IPS-11a (cell line): ENCODE data around the gene GK.
"Not testable (repeated sequence)": the region's sequence is repeated elsewhere in the genome, so short reads cannot be mapped to it uniquely, and the experiment has no call there.

Experiments used
- H3K4me3 ChIP-seq: one replicate; pipeline ENCODE4 v1.5.1; 2013; ENCODE audit warnings: low read depth, low read length, control low read depth

GK gene

DNA sequence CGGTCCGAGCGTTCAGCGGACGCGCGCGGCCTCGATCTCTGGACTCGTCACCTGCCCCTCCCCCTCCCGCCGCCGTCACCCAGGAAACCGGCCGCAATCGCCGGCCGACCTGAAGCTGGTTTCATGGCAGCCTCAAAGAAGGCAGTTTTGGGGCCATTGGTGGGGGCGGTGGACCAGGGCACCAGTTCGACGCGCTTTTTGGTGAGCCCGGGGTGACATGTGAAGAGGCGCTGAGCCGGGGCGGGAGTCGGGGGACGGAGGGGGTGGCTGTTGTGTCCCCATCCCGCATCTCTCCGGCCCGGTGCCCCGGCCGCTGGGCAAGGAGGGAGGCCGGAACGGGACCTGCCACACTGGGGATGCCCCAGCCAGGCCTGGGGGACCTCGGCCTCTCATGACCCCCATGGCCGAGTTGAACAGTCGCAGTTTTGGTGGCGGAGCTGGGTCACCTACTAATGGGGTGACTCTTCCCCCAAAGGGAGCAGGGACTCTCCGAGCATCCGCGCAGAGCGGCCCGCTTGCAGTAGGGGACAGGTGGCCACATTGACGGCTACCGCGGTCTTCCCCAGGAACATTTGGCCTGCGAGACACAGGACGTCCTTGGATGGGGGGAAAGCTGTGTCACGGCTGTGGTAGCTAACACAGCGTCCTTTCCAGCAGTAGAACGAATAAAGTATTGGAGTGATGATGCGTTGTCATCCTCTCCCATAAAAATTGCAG is at the start of gene GK:
TSS of gene GK (plus strand) at position 9 of the 717 bp plus-strand sequence. CDS start at position 124, 115 bp downstream.
- peak within 1 kb of the TSS; percentile 51 for H3K4me3 ChIP-seq

DNA sequence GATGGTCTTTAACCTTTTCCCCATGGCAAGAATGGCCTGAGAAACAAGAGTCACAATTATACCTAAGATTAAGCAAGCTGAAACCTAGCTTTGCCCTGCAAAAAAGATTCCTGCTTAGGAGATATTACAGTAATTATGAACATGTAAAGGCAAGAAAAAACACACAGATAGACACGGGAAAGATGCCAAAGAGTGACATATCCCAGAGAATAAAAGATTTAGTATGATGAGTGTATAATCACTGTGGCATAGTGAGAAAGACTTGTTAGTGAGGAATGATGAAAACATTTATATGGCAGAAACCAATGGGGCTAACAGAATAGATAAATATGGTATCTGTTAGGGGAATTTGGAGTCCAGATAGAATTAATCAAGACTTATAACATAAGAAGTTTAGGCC is 46.1 kb upstream of the GK start:
- no peak overlapping the region for H3K4me3 ChIP-seq

DNA sequence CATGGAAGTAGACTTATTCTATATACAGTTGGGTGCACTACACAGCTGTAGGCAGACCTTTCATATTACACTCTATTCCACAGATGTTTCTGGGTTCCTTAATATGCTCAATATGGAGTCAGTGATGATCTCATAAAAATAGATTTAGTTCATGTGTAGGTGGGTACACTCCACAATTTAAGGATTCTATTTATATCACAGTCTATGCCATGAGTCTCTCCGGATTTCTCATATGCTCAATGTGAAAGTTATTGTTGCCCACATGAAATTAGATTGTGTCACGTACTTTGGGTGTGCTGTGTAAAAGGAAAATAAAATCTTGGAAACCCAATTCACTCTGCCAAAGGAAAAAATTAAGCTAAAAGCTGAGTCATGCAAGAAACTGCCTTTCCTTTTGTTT is 43.2 kb upstream of the GK start:
- H3K4me3 ChIP-seq, result no peak overlapping the region

DNA sequence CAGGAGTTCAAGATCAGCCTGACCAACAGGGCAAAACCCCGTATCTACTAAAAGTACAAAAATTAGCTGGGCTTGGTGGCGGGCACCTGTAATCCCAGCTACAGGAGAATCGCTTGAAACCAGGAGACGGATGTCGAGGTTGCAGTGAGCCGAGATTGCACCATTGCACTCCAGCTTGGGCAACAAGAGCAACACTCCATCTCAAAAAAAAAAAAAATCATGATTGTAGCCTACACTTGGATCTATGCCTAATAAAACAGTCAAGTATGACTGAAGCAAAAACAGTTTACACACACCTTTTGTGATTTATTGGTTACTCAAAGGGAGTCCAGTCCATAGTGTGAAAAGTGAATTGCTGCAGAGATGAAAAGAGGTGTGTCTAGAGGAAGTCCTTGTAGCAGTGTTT is 41.0 kb upstream of the GK start:
- no peak overlapping the region for H3K4me3 ChIP-seq

DNA sequence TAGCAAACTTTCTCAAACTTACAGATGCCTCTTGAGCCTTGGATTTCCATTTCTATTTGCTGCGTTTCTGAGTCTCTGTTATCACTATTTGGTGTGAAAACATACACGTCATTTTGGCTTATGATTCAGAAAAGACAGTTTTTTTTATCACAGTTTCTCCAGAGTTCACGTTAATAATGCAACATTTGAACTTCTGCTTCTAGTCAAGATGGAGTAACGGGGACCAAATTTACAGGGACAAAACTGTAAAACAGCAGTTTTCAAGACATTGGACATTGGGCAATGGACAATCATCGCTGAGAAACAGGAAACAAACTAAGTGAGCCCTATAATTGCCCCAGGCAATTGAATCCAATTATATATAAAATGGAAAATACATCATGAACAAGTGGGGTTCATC is 39.5 kb upstream of the GK start:
- H3K4me3 ChIP-seq, result no peak overlapping the region

DNA sequence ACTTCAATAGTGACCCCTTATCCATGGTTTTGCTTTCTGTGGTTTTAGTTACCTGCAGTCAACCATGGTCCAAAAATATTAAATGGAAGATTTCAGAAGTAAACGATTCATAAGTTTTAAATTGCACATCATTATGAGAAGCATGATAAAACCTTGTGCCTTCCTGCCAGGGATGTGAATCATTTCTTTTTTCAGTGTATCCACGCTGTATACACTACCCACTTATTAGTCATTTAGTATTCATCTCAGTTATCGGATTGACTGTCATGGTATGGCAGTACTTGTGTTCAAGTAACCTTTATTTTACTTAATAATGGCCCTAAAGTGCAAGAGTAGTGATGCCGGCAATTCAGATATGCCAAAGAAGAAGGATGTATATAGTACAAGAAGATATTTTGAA is 38.0 kb upstream of the GK start:
- no peak overlapping the region for H3K4me3 ChIP-seq

DNA sequence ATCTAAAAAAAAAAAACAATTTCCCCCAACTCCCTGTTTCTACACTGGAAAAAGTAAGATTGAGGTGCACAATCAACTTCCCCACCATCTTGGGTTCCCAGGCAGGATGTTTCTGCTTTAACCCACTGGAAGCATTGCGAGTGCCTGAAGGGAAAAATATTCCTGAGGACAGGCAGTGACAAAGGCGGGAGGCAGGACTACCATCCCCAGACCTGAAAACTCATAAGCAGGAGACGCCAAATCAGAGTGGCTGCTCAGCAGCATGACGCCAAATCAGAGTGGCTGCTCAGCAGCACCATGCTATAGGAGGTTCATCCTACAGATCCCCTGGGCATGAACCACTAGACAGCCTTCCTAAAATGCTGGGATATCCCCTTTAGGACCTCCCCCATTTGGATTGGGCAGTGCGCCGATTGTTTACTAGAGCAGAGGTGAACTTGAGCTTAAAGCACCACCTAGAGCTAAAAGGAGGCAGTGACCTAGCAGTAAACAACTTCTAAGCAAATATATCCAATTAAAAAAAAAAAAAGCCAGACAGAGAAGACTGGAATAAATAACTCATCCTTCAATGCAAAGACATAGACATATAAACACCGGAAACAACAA is 35.0 kb upstream of the GK start:
- no peak overlapping the region for H3K4me3 ChIP-seq

DNA sequence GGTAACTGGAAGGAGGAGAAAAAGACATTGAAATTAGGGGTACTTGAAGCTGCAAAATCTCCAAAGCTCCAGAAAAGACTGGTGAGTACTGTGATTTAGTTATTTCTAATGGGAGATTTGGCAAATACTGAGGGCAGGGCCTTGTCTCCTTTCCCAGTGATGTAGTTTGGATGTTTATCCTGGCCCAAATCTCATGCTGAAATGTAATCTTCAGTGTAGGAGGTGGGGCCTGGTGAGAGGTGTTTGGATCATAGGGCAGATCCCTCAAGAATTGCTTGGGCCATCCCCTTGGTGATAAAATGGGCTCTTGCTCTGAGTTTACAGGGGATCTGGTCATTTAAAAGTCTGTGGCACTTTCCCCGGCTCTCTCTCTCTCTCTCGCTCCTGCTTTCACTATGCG is 33.1 kb upstream of the GK start:
- no peak overlapping the region for H3K4me3 ChIP-seq

DNA sequence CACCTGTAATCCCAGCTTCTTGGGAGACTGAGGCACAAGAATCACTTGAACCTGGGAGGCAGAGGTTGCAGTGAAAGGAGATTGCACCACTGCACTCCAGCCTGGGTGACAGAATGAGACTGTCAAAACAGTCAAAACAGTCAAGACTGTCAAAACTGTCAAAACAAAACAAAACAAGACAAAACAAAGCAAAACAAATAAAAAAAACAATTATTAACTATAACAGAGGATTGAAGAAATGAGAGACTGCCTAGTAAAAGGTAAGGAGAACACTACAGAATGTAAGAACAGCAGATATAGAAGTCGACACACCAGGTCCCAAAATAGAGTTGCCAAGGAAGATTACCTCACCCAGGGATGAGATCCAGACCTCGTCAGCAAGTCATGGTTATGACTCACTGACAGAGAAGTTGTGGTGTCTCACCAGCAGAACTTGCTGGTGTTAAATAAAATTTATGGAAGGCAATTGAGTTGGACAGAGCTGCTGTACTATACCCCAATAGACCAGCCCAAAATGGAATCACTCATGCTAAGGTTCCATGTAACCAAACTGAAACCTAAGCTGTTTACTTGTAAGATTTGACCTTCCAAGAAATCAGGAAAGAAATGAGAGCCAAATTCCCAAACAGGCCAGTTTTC is 32.1 kb upstream of the GK start:
- no peak overlapping the region for H3K4me3 ChIP-seq

DNA sequence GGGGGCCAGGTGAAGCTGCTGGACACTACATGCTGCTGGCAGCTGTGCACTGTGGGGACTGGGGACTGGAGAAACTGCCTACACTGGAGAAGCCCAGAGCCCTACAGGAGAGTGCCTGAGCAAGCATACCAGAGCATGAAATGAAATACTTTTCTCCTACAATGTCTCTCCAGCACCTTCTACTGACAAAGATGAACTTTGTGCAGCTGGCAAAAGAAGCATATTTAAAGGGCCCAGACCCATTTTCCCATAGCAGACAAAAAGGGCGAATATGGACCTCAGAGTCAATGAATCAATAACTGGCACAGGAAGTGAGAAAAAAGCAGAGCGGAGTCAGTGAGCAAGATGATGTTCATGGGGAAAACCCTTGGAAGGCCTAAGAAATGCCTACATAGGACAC is 30.9 kb upstream of the GK start:
- no peak overlapping the region for H3K4me3 ChIP-seq

DNA sequence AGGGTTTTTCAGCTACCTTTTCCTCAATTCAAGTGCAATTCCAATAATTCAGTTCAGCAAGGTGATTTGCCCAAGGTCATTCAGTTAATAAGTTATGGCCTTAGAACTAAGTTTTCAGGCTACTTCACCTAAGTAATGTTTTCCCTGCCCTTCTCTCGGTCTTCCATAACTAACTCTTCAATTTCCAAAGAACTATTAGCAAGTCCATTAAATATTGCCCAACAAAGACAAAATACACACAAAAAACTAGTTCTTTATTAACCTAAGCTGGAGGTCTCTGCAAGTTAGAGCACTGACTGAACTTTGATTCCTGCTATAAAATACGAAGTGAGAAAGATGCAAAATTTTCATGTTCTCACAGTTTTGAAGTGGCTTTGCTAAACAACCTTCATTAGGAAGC is 26.8 kb upstream of the GK start:
- H3K4me3 ChIP-seq, result no peak overlapping the region

DNA sequence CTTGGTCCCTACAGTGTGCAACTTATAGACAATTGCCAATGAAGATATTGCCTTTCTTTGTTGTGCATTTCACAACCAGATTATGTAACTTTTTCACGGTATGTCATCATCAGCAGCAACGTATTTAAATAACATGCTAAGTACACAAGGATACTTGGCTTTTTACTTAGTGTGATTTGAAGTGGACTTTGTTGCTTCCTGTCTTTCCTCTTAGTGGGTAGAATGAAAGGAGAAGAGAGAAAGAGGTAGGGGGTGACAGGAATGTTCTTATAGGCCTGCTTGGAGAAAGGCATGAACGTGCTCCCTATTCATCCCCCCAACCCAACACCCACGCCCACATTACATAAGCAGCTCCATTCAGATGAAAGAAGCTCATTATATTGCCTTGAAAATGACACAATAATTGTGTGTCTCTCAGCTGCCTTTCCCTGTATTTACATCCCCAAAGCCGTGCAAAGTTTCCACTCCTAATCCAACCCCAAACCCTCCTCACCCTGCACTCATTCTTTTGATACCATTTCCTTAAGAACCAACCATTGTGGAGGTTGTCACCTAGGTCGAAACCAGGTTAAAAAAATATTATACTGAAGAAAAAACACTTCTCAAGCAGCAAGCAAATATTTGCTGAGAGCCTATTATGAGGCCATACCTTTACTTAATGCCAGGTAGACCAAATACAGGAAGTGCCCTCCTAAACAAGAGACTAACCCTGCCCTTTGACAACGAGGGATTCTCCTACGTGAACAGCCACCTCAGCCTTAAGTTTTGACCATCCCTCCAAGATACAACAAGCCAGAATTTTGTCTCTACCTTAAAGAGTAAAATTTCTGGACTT is 25.2 kb upstream of the GK start:
- H3K4me3 ChIP-seq, result no peak overlapping the region

DNA sequence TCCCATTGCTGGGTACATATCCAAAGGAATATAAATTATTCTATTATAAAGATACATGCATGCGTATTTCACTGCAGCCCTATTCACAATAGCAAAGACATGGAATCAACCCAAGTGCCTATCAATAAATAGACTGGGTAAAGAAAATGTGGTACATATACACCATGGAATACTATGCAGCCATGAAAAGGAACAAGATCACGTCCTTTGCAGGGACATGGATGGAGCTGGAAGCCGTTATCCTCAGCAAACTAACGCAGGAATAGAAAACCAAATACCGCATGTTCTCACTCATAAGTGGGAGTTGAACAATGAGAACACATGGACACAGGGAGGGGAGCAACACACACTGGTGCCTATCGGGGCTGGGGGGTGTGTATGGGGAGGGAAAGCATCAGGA is 19.2 kb upstream of the GK start:
- H3K4me3 ChIP-seq, result not testable (repeated sequence)

DNA sequence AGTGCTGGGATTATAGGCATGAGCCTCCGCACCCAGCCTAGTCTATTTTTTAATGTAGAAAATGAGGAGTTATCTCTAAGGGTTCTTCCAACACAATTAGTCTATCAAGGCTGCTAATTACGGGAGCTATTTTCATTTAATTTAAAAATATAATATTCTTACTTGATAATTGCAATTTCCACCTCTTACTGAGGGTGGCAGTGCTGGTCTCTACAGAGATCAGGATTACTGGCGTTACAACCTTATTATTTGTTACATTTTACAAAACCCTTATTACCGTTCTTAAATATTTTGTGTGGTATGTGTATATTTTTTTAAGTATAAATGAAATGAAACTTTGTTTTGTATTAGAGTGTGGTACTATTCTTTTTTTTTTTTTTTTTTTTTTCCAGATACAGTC is 17.6 kb upstream of the GK start:
- H3K4me3 ChIP-seq, result no peak overlapping the region

DNA sequence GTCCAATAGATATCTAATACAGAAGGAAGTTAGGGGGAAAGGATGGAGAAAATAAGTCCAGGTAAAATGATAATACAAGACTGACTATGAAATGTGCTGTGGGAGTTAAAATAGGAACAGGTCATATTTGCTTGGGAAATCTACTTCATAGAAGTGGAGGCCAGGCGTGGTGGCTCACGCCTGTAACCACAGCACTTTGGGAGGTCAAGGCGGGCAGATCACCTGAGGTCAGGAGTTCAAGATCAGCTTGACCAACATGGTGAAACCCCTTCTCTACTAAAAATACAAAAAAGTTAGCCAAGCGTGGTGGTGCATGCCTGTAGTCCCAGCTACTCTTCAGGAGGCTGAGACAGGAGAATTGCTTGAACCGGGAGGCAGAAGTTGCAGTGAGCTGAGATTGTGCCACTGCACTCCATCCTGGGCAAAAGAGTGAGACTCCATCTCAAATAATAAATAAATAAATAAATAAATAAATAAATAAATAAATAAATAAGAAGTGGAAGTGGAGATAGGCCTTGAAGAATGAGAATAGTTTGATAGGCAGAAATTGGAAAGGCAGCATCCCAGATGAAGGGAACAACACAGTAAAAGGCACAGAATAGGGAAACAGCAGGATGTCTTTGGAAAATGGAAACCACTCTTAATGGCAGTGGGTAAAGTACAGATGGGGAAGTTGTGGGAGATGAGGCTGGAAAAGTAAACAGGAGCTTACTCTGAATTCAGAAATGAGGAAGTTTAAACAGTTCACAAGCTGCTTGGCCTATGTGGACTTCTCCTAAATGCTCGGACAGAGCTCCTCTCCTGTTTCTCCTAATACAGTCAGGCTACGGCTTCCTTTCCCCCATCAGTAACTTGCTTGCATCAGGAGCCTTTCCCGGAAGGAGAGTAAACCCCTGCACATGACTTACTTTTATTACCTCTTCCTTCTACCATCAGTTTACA is 15.1 kb upstream of the GK start:
- no peak overlapping the region for H3K4me3 ChIP-seq

DNA sequence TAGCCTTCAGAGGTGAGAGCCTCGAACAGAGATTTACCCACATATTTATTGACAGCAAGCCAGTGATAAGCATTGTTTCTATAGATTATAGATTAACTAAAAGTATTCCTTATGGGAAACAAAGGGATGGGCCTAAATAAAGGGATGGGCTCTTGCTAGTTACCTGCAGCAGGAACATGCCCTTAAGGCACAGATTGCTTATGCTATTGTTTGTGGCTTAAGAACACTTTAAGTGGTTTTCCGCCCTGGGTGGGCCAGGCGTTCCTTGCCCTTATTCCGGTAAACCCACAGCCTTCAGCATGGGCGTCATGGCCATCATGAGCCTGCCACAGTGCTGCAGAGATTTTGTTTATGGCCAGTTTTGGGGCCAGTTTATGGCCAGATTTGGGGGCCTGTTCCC is 13.5 kb upstream of the GK start:
- H3K4me3 ChIP-seq, result not testable (repeated sequence)

DNA sequence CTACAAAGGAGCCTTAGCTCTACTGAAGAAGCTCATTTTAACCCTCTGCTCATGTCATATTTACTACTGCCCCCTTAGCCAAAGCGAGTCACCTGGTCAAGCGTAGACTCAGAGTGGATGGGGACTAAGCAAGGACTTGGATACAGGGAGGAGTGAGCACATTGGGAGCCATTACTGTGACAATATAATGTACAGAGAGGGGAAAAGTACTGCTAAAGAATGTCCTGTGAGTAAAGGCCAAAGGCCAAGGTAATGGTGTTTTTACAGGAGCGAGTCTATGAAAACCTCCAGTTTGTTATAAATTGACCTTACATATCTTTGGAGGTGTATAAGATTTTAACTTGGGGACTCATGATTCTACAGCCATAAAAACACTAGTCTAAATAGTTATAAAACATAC is 10.6 kb upstream of the GK start:
- no peak overlapping the region for H3K4me3 ChIP-seq

DNA sequence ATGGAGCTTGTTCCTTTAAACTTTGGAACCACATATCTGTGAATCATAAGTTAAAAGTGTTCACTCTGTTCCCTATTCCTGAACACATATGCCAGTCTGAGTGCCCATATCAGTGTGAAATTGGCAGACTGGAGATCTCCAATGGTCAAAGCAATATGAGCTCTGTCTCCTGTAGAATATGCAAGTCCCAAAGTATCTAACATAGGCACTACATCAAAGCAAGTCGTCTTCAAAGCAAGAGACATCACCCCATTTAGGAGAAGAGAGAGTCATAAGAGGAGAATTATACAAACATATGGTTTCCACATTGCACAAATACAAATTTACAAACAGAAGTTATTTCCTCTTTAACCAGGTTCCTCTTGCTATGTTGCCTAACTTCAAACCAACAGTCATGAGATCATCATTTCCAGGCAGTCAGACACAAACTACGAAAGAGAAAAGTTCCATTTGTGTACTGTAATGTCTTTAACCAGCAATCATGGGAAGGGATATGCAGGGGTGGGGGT is 9.9 kb upstream of the GK start:
- H3K4me3 ChIP-seq, result no peak overlapping the region

DNA sequence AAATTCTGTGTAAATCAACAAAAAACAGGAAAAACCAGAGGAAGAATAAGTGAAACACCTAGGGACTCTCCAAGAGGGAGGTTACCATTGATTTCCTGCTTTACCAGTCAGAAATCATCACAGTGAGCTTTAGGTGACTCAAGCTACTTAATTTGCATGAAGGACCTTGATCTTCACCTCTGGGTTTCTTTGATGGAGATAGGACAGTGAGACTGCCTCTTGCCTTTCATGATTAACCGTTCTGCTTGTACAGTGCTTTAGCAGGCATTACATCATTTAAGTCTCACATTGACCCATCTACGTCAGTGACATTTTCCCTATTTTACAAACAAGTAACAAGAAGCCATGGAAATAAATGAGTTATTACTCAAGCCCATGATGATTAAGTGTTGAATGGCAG is 3.4 kb upstream of the GK start:
- H3K4me3 ChIP-seq, result no peak overlapping the region
